Measurements from ENCODE around the gene CLCN7. TPM values are rescaled to one million over a fixed set of nuclear protein-coding genes. Genes with fewer than 3 reads are reported as not detected.

Gene CLCN7
- total and polyA plus RNA-seq, 2 donors (not counting 3 experiments of a cell fraction or from before 2014, with no cell fraction given): 59.8 to 94.9 TPM

GRCh38 chr16:1458336-1458976 lies 16.4 kb downstream of the CLCN7 start:
- H3K9me3 ChIP-seq (replicated peaks; ENCODE audit: control insufficient read depth, insufficient read depth, low read length): no peaks in the 10 kb centered on the region
- DNase-seq (ENCODE audit: low read depth, low spot score): no peak
- CTCF ChIA-PET: no interaction called here
- H3K4me3 ChIP-seq (replicated peaks in 1 of 3; ENCODE audit: insufficient read depth in 1 of 3, low read depth in 1 of 3, low read length in 3 of 3): no peak overlapping the region
- intact Hi-C loops (cut with micrococcal nuclease) (no loop called here), dilution Hi-C loops (cut with MboI; ENCODE audit: extremely low pct_ligation_motif_present, low sequenced_read_pairs) (no loop called here)
- POLR2A ChIA-PET: no interaction called here
- no peaks in the 10 kb centered on the region for H4K20me1 ChIP-seq (replicated peaks; ENCODE audit: control insufficient read depth, extremely low read depth, insufficient read depth, low read length)
- H3K4me1 ChIP-seq (ENCODE audit: control insufficient read depth, extremely low read depth, insufficient read depth, low read length): no peaks in the 10 kb centered on the region
- H3K4me2 ChIP-seq (ENCODE audit: insufficient read depth, low read length): no peak overlapping the region
- no peaks in the 10 kb centered on the region for H3K27me3 ChIP-seq (ENCODE audit: control insufficient read depth in 2 of 2, insufficient read depth in 2 of 2, low read length in 2 of 2)
- H3K9ac ChIP-seq (replicated peaks; ENCODE audit: extremely low read depth, insufficient read depth, low read length): no peak overlapping the region
- H3K36me3 ChIP-seq (ENCODE audit: control insufficient read depth in 2 of 2, extremely low read depth in 1 of 2, insufficient read depth in 2 of 2, low read length in 2 of 2): peaks cover 0 to 46% of the 10 kb centered on the region in 2 experiments
- no TSS peak for BruUV-seq (replicated peaks)
- TF ChIP-seq FOS (IDR thresholded peaks at IDR 0.05; ENCODE audit: borderline replicate concordance, insufficient read depth, low read length) (no peak), GATA2 (IDR thresholded peaks at IDR 0.05; ENCODE audit: insufficient read depth, insufficient read length, low read depth, low read length) (no peak), EZH2 (IDR thresholded peaks at IDR 0.05; ENCODE audit: borderline replicate concordance, low read depth, low read length, severe bottlenecking) (no peak), JUN (IDR thresholded peaks at IDR 0.05; ENCODE audit: borderline replicate concordance, insufficient read depth, insufficient read length, low read depth) (no peak), MAX (IDR thresholded peaks at IDR 0.05; ENCODE audit: insufficient read depth, insufficient read length) (no peak), POLR2AphosphoS5 (IDR thresholded peaks at IDR 0.05; ENCODE audit: insufficient read depth, low read depth, low read length) (no peak), POLR2A (IDR thresholded peaks at IDR 0.05; ENCODE audit: low read depth, low read length) (no peak), MYC (IDR thresholded peaks at IDR 0.05; ENCODE audit: low read depth, low read length) (no peak), CTCF (IDR thresholded peaks at IDR 0.05; ENCODE audit: extremely low read depth in 1 of 2, insufficient read depth in 1 of 2, low read depth in 1 of 2, low read length in 2 of 2) (no peak)
- no peak overlapping the region for H2AFZ ChIP-seq (ENCODE audit: low read depth, low read length)
- no peak overlapping the region for H3K27ac ChIP-seq (ENCODE audit: insufficient read depth, low read depth, low read length)
- no peaks in the 10 kb centered on the region for H3K9me1 ChIP-seq (replicated peaks; ENCODE audit: control insufficient read depth, extremely low read depth, insufficient read depth, low read length)
- H3K79me2 ChIP-seq (ENCODE audit: control insufficient read depth, insufficient read depth, low read length): no peaks in the 10 kb centered on the region
- no peak for FAIRE-seq
